SK-N-MC (cell line): ENCODE results near the gene STK11.

Source experiments
- EZH2 ChIP-seq: fragments of 200-600 bp; sonication (generic); IDR thresholded peaks from one replicate; pipeline ENCODE4 v1.6.1; 2017; ENCODE audit warnings: antibody characterized with exemption
- POLR2AphosphoS5 ChIP-seq: IDR thresholded peaks from 2 replicates; pipeline ENCODE4 v1.6.1; 2012; ENCODE audit warnings: mild to moderate bottlenecking, low read depth, low read length, borderline replicate concordance

- TF ChIP-seq EZH2 (no peak), POLR2AphosphoS5 (no peak)
These were observed 31.0 kb downstream of the STK11 start for GRCh38 chr19:1236576-1236975.
